Gastrocnemius medialis (tissue), 4 donors: Measurements from ENCODE around the gene LRRC27. TPM values are rescaled to one million over a fixed set of nuclear protein-coding genes. Genes with fewer than 3 reads are reported as not detected.
A peak's percentile ranks its signal among the peaks of the same experiment; 100 is the strongest.

ENCODE experiments used
- ATAC-seq, 2 donors: fragments of 150-250 bp; one replicate each; pipeline ENCODE4 v1.9.1; 2016
- DNase-seq, 2 donors: peaks; one replicate each; pipeline ENCODE4 v3.0.0-alpha.2; 2019
- H3K27ac ChIP-seq, 4 donors: fragments of 200-600 bp; sonication (generic); 1 replicate in 1 of 4; 2 replicates in 3 of 4; pipeline ENCODE4 v1.5.1; 2016 to 2018; ENCODE audit warnings: mild to moderate bottlenecking in 2 of 4, moderate library complexity in 1 of 4
- H3K27me3 ChIP-seq, 3 donors: fragments of 200-600 bp; sonication (generic) in 2 of 3; 1 replicate in 1 of 3; 2 replicates in 2 of 3; pipeline versions ENCODE4 v1.5.1 to v1.6.0; 2016 to 2019; ENCODE audit warnings: mild to moderate bottlenecking in 1 of 3, moderate library complexity in 1 of 3
- H3K36me3 ChIP-seq, 2 donors: fragments of 200-600 bp; sonication (generic) in 1 of 2; one replicate each; pipeline ENCODE4 v1.5.1; 2017 to 2018
- H3K4me1 ChIP-seq, 2 donors: fragments of 200-600 bp; sonication (generic) in 1 of 2; one replicate each; pipeline ENCODE4 v1.5.1; 2016 to 2017; ENCODE audit warnings: mild to moderate bottlenecking in 2 of 2
- H3K4me3 ChIP-seq, 4 donors: fragments of 200-600 bp; sonication (generic) in 3 of 4; 1 replicate in 1 of 4; 2 replicates in 3 of 4; pipeline ENCODE4 v1.5.1; 2016 to 2019; ENCODE audit warnings: mild to moderate bottlenecking in 2 of 4
- H3K9me3 ChIP-seq, 3 donors: fragments of 200-600 bp; sonication (generic) in 2 of 3; 1 replicate in 1 of 3; 2 replicates in 2 of 3; pipeline ENCODE4 v1.5.1; 2016 to 2019
- CTCF ChIP-seq, 5 experiments: fragments of 450-650 bp in 3 of 5; fragments of 200-600 bp in 2 of 5; sonication (generic) in 2 of 5; IDR thresholded peaks in 4 of 5; conservative IDR thresholded peaks in 1 of 5; 1 replicate in 4 of 5; 2 replicates in 1 of 5; pipeline ENCODE4 v1.5.1; 2016 to 2019; ENCODE audit warnings: antibody characterized with exemption in 5 of 5, mild to moderate bottlenecking in 3 of 5, moderate library complexity in 3 of 5
- POLR2A ChIP-seq, 2 donors: fragments of 450-650 bp; IDR thresholded peaks; one replicate each; pipeline ENCODE4 v1.6.1; 2017; ENCODE audit warnings: antibody characterized with exemption in 2 of 2, mild to moderate bottlenecking in 2 of 2, moderate library complexity in 2 of 2
- in situ Hi-C, 4 donors: fragments of 200-750 bp; cut with MboI; loops; one replicate each; pipeline versions ENCODE4 v1.15.0 to v1.8.0; 2017; ENCODE audit warnings: low sequenced_read_pairs in 4 of 4
- intact Hi-C: fragments of 100-400 bp; cut with DNase I; formaldehyde crosslinking; loops from one replicate; pipeline ENCODE4 v1.15.1; 2023; ENCODE audit warnings: low total_unique reads
- total RNA-seq, 4 donors: library from RNA; depleted of rRNA; stranded (reverse); fragments of >200 nt; gene quantifications; one replicate each; pipeline versions ENCODE4 v1.1.0 to v1.2.3, GENCODE V29; 2016

Gene LRRC27
- total RNA-seq, 4 donors from 2014 or later = 1.0 to 7.0 (median 4.1) TPM

DNA sequence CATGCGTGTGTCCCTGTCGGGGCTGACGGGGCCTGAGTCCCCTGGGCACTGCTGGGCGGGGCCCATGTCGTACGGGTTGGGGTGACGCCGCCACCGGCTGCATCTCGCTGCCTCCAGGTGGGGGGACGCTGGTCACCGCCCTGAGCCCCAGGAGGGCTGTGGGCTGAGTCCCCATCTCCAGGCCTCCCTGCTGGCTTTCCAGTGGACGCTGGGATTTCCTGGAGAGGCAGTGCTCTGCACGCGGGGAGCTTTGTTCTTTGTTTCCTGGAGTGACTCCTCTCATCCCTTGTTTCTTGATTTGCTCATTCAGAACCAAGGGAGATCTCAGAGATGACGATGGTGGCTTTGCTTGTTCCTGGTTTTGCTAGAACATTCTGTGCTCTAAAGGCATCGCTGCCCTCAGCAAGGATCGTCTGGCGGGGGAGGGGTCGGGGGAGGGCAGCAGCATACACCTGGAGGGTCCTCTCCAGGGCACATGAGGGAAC, 86.0 kb downstream of the LRRC27 start:
- Histone ChIP-seq H3K9me3 (no peaks in the 10 kb centered on the region), H3K36me3 (no peaks in the 10 kb centered on the region), H3K27me3 (no peaks in the 10 kb centered on the region), H3K4me1 (peaks cover 49 to 61% of the 10 kb centered on the region in 2 donors), H3K4me3 (no peak overlapping the region), H3K27ac (peak overlapping the region; percentile 47 to 88 (median 74))
- DNase-seq (no peak), ATAC-seq (no peak)
- intact Hi-C loops (no loop called here), in situ Hi-C loops (no loop called here)
- no peak for TF ChIP-seq CTCF (IDR thresholded peaks at IDR 0.05 in 4 of 5, conservative IDR thresholded peaks at IDR 0.05 in 1 of 5)
- peak in 1 of 2 donors; percentile 8 for TF ChIP-seq POLR2A (IDR thresholded peaks at IDR 0.05)

GRCh38 chr10:132418527-132419416, 86.8 kb downstream of the LRRC27 start:
- in situ Hi-C loops = no loop called here
- TF ChIP-seq CTCF (IDR thresholded peaks at IDR 0.05 in 4 of 5, conservative IDR thresholded peaks at IDR 0.05 in 1 of 5) (no peak), POLR2A (IDR thresholded peaks at IDR 0.05) (peak; percentile 9 to 49)
- H3K4me1 ChIP-seq = peaks cover 55 to 61% of the 10 kb centered on the region in 2 donors

DNA sequence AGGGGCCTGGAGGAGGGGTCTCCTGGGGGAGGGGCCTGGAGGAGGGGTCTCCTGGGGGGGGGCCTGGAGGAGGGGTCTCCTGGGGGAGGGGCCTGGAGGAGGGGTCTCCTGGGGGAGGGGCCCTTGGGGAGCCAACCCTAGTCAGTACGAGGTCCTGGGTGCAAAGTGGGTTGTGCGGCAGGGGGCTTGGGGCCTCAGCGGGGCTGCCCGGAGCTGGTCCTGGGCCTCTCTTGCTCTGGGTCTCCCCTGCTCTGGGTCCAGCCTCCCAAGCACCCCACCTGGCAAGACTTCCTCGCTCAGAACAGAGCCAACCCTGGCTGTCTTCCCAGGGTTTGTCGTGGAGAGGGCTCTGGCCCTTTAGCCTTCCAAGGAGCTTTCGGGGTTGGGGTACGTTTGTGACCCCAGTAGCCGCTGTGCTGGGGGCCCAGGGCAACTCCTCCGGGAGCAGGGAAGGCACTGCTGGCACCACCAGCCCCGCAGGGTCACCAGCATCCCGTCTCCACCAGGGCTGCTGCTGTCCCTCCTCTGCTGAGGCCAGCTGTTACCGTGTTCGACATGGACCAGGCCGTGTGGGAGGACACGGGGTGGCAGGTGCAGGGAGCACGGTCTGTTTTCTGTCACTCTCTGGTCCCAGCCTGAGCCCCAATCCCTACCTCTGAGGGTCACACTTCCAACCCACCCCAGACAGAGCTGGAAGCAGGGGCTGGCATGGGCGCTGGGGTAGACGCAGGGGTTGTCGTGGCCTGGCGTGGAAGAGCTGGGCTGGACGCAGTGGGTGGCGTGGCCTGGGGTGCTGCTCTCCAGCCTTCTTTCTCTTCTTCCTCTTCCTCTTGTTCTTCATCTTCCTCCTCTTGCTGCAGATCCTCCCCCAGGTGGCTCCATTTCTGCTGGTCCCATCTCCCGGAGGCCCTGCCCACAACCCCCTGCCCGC, 87.8 kb downstream of the LRRC27 start:
- TF ChIP-seq CTCF (IDR thresholded peaks at IDR 0.05 in 4 of 5, conservative IDR thresholded peaks at IDR 0.05 in 1 of 5) = no peak
- TF ChIP-seq POLR2A (IDR thresholded peaks at IDR 0.05) = no peak
- no peak overlapping the region for H3K4me3 ChIP-seq
- in situ Hi-C loops = no loop called here
- peak overlapping the region; percentile 85 to 91 (median 88) for H3K27ac ChIP-seq
- intact Hi-C loops = loop anchor here (2.0 kb wide), 1 partner anchor 23 kb away; the partner anchor contains the start of gene PWWP2B
- H3K4me1 ChIP-seq = peaks cover 55 to 63% of the 10 kb centered on the region in 2 donors
- no peaks in the 10 kb centered on the region for H3K9me3 ChIP-seq
- H3K27me3 ChIP-seq = no peaks in the 10 kb centered on the region
- DNase-seq = no peak
- no peak for ATAC-seq
- no peaks in the 10 kb centered on the region for H3K36me3 ChIP-seq

More at GRCh38 chr10:132418527-132419416, 86.8 kb downstream of the LRRC27 start:
- H3K36me3 ChIP-seq = no peaks in the 10 kb centered on the region
- H3K27ac ChIP-seq = peak overlapping the region; percentile 69 to 88 (median 74)
- no peaks in the 10 kb centered on the region for H3K27me3 ChIP-seq
- intact Hi-C loops = no loop called here
- no peaks in the 10 kb centered on the region for H3K9me3 ChIP-seq
- DNase-seq (peak; percentile 59 to 70), ATAC-seq (peak; percentile 34 to 57)
- H3K4me3 ChIP-seq = no peak overlapping the region

DNA sequence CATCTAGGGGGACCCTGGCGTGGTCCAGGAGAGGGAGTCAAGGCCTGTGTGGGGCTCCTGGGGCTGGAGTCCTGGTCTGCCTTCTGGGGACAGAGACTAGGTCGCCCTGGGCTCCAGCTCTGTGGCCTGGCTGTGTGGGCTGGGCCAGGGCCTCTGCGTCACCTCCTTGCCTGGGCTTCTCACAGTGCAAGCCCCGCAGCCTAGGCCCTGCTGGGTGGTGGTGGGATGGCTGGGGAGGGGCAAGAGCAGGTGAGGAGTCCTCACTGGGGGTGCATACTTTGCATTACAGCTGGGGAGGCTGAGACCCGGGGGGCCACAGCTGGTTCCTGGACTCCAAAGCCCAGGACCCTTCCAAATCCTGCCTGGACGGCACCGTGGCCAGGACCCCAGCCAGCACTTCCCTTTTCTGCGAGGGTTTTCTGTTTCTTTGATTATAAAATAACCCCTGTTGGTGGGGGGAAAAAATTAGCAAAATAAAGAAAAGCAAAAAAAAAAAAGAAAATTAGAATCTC, 88.5 kb downstream of the LRRC27 start:
- ATAC-seq (no peak), DNase-seq (no peak)
- H3K4me1 ChIP-seq = peaks cover 55 to 63% of the 10 kb centered on the region in 2 donors
- no peak overlapping the region for H3K4me3 ChIP-seq
- no peaks in the 10 kb centered on the region for H3K27me3 ChIP-seq
- no peaks in the 10 kb centered on the region for H3K36me3 ChIP-seq
- H3K9me3 ChIP-seq = no peaks in the 10 kb centered on the region
- no peak for TF ChIP-seq CTCF (IDR thresholded peaks at IDR 0.05 in 4 of 5, conservative IDR thresholded peaks at IDR 0.05 in 1 of 5)
- TF ChIP-seq POLR2A (IDR thresholded peaks at IDR 0.05) = no peak
- in situ Hi-C loops = no loop called here
- intact Hi-C loops = loop anchor here (2.0 kb wide), 1 partner anchor 24 kb away; the partner anchor contains the start of gene PWWP2B
- peak overlapping the region; percentile 85 to 91 (median 88) for H3K27ac ChIP-seq
